Measurements from ENCODE around the gene TAPT1.

The TAPT1 gene

GRCh38 chr4:16255730-16256129 is 29.5 kb upstream of the TAPT1 start:
- no peak for TF ChIP-seq EZH2phosphoT487 (IDR thresholded peaks at IDR 0.05; ENCODE audit: borderline replicate concordance)
- TF ChIP-seq, protein P1, sequence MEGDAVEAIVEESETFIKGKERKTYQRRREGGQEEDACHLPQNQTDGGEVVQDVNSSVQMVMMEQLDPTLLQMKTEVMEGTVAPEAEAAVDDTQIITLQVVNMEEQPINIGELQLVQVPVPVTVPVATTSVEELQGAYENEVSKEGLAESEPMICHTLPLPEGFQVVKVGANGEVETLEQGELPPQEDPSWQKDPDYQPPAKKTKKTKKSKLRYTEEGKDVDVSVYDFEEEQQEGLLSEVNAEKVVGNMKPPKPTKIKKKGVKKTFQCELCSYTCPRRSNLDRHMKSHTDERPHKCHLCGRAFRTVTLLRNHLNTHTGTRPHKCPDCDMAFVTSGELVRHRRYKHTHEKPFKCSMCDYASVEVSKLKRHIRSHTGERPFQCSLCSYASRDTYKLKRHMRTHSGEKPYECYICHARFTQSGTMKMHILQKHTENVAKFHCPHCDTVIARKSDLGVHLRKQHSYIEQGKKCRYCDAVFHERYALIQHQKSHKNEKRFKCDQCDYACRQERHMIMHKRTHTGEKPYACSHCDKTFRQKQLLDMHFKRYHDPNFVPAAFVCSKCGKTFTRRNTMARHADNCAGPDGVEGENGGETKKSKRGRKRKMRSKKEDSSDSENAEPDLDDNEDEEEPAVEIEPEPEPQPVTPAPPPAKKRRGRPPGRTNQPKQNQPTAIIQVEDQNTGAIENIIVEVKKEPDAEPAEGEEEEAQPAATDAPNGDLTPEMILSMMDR (conservative IDR thresholded peaks at IDR 0.05; ENCODE audit: low read length): no peak
- Histone ChIP-seq H3K9me3 (ENCODE audit: insufficient read depth, low read depth, low read length) (no peaks in the 10 kb centered on the region), H3K79me2 (ENCODE audit: insufficient read depth, low read length) (no peaks in the 10 kb centered on the region)

GRCh38 chr4:16253127-16253960 is 27.1 kb upstream of the TAPT1 start:
- TF ChIP-seq, protein P1 (conservative IDR thresholded peaks at IDR 0.05; ENCODE audit: low read length): no peak
- TF ChIP-seq EZH2phosphoT487 (IDR thresholded peaks at IDR 0.05; ENCODE audit: borderline replicate concordance): no peak

More at GRCh38 chr4:16255730-16256129, 29.5 kb upstream of the TAPT1 start:
- H3K27me3 ChIP-seq (ENCODE audit: insufficient read depth, low read length, poor library complexity, severe bottlenecking): no peaks in the 10 kb centered on the region
- H3K4me1 ChIP-seq (ENCODE audit: insufficient read depth, low read length, poor library complexity, severe bottlenecking): no peaks in the 10 kb centered on the region
- H4K20me1 ChIP-seq (ENCODE audit: insufficient read depth, low read length, poor library complexity, severe bottlenecking): no peaks in the 10 kb centered on the region
- no peak overlapping the region for H3K4me2 ChIP-seq (ENCODE audit: low read depth, low read length, poor library complexity, severe bottlenecking)
- H3K9me2 ChIP-seq (replicated peaks; ENCODE audit: low read depth, low read length): no peaks in the 10 kb centered on the region
- H2AFZ ChIP-seq (ENCODE audit: low read length): no peak overlapping the region
- no peak overlapping the region for H3K4me3 ChIP-seq (ENCODE audit: low read length, poor library complexity, severe bottlenecking)
- no peak overlapping the region for H3K9ac ChIP-seq (ENCODE audit: low read depth, low read length, poor library complexity, severe bottlenecking)
- H3F3A ChIP-seq (ENCODE audit: low read depth): no peaks in the 10 kb centered on the region
- no peaks in the 10 kb centered on the region for H3K36me3 ChIP-seq (ENCODE audit: insufficient read depth, low read length)

DNA sequence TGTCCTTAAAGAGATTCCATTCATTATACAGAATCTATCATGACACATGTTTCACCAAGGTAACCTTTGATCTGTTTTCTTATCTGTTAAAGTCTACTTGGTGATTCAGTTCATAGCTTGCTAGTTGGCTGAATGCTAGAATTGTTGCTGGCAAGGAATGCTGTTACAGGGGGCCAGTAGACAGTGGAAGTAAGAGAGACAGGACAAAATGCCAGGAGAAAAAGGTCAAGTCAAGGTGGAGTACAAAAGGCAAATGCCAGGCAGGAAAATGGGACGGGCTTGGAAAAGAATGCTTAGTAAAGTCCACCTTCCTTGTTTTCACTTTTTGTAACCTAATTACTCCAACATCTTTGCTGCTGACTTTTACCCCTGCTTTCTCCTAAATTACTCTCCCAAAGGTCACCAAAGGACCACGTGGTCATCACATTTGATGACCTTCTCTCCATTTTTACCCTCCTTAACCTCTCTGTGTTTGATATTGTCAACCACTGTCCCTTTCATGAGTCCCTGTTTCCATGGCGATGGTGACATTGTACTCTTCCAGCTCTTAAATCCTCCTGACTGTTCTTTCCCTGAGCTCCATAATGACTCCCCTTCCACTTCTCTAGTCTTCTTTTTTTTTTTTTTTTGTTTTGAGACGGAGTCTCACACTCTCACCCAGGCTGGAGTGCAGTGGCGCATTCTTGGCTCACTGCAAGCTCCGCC is 24.5 kb upstream of the TAPT1 start:
- TF ChIP-seq, protein P1 (conservative IDR thresholded peaks at IDR 0.05; ENCODE audit: low read length): no peak
- no peak for TF ChIP-seq EZH2phosphoT487 (IDR thresholded peaks at IDR 0.05; ENCODE audit: borderline replicate concordance)
- Histone ChIP-seq H3K4me1 (ENCODE audit: insufficient read depth, low read length, poor library complexity, severe bottlenecking) (no peaks in the 10 kb centered on the region), H3K27me3 (ENCODE audit: insufficient read depth, low read length, poor library complexity, severe bottlenecking) (no peaks in the 10 kb centered on the region), H3F3A (ENCODE audit: low read depth) (no peaks in the 10 kb centered on the region), H4K20me1 (ENCODE audit: insufficient read depth, low read length, poor library complexity, severe bottlenecking) (no peaks in the 10 kb centered on the region), H3K9me3 (ENCODE audit: insufficient read depth, low read depth, low read length) (no peaks in the 10 kb centered on the region), H3K9ac (ENCODE audit: low read depth, low read length, poor library complexity, severe bottlenecking) (no peak overlapping the region), H3K4me2 (ENCODE audit: low read depth, low read length, poor library complexity, severe bottlenecking) (no peak overlapping the region), H3K9me2 (replicated peaks; ENCODE audit: low read depth, low read length) (no peaks in the 10 kb centered on the region), H3K36me3 (ENCODE audit: insufficient read depth, low read length) (no peaks in the 10 kb centered on the region), H3K4me3 (ENCODE audit: low read length, poor library complexity, severe bottlenecking) (no peak overlapping the region), H3K79me2 (ENCODE audit: insufficient read depth, low read length) (no peaks in the 10 kb centered on the region), H2AFZ (ENCODE audit: low read length) (no peak overlapping the region)

More at GRCh38 chr4:16253127-16253960, 27.1 kb upstream of the TAPT1 start:
- no peaks in the 10 kb centered on the region for H3K36me3 ChIP-seq (ENCODE audit: insufficient read depth, low read length)
- no peaks in the 10 kb centered on the region for H3F3A ChIP-seq (ENCODE audit: low read depth)
- no peaks in the 10 kb centered on the region for H3K4me1 ChIP-seq (ENCODE audit: insufficient read depth, low read length, poor library complexity, severe bottlenecking)
- H3K9me2 ChIP-seq (replicated peaks; ENCODE audit: low read depth, low read length): no peaks in the 10 kb centered on the region
- no peaks in the 10 kb centered on the region for H4K20me1 ChIP-seq (ENCODE audit: insufficient read depth, low read length, poor library complexity, severe bottlenecking)
- H3K27me3 ChIP-seq (ENCODE audit: insufficient read depth, low read length, poor library complexity, severe bottlenecking): no peaks in the 10 kb centered on the region
- H2AFZ ChIP-seq (ENCODE audit: low read length): no peak overlapping the region
- no peak overlapping the region for H3K9ac ChIP-seq (ENCODE audit: low read depth, low read length, poor library complexity, severe bottlenecking)
- H3K79me2 ChIP-seq (ENCODE audit: insufficient read depth, low read length): no peaks in the 10 kb centered on the region
- H3K9me3 ChIP-seq (ENCODE audit: insufficient read depth, low read depth, low read length): no peaks in the 10 kb centered on the region
- no peak overlapping the region for H3K4me3 ChIP-seq (ENCODE audit: low read length, poor library complexity, severe bottlenecking)
- H3K4me2 ChIP-seq (ENCODE audit: low read depth, low read length, poor library complexity, severe bottlenecking): no peak overlapping the region

Measured in Loucy (cell line).